Measurements from ENCODE around the gene KDELR1. TPM values are rescaled to one million over a fixed set of nuclear protein-coding genes. Genes with fewer than 3 reads are reported as not detected.

The KDELR1 gene
- total and polyA plus RNA-seq, 9 of the 15 experiments (the other 6 are each of a cell fraction or from before 2014, with no cell fraction given): 6.1 to 165 (median 58.5) TPM

- TF ChIP-seq ZMIZ1 (IDR thresholded peaks at IDR 0.05; ENCODE audit: low read depth in 2 of 2, low read length in 2 of 2) (no peak), ESRRA (IDR thresholded peaks at IDR 0.05; ENCODE audit: borderline replicate concordance, low read depth) (no peak), HNRNPK (IDR thresholded peaks at IDR 0.05; ENCODE audit: low read depth, low read length, poor library complexity, severe bottlenecking) (no peak), ZNF609 (CRISPR knock-in tag; IDR thresholded peaks at IDR 0.05; ENCODE audit: borderline replicate concordance) (no peak), SLC30A9 (CRISPR knock-in tag; IDR thresholded peaks at IDR 0.05) (no peak), POLR2G (IDR thresholded peaks at IDR 0.05; ENCODE audit: low read depth, low read length) (peak; percentile 38; the same call in 1 of the 2 replicates), ZFP36 (IDR thresholded peaks at IDR 0.05; ENCODE audit: low read depth, low read length, partially characterized antibody) (no peak), ARHGAP35 (IDR thresholded peaks at IDR 0.05; ENCODE audit: partially characterized antibody) (no peak), ZNF551 (CRISPR knock-in tag; IDR thresholded peaks at IDR 0.05) (no peak), PTBP1 (IDR thresholded peaks at IDR 0.05; ENCODE audit: low read depth, low read length) (no peak), SREBF2 (CRISPR knock-in tag; IDR thresholded peaks at IDR 0.05) (no peak), ZNF263 (CRISPR knock-in tag; IDR thresholded peaks at IDR 0.05; ENCODE audit: borderline replicate concordance) (no peak), ATF6 (CRISPR knock-in tag; IDR thresholded peaks at IDR 0.05) (no peak), CAMTA2 (CRISPR knock-in tag; conservative IDR thresholded peaks at IDR 0.05) (no peak)
Measured at GRCh38 chr19:48419158-48419920, 28.0 kb upstream of the KDELR1 start (continued).

Data from K562 (cell line).